ENCODE measurements around the gene NSDHL.

DNA sequence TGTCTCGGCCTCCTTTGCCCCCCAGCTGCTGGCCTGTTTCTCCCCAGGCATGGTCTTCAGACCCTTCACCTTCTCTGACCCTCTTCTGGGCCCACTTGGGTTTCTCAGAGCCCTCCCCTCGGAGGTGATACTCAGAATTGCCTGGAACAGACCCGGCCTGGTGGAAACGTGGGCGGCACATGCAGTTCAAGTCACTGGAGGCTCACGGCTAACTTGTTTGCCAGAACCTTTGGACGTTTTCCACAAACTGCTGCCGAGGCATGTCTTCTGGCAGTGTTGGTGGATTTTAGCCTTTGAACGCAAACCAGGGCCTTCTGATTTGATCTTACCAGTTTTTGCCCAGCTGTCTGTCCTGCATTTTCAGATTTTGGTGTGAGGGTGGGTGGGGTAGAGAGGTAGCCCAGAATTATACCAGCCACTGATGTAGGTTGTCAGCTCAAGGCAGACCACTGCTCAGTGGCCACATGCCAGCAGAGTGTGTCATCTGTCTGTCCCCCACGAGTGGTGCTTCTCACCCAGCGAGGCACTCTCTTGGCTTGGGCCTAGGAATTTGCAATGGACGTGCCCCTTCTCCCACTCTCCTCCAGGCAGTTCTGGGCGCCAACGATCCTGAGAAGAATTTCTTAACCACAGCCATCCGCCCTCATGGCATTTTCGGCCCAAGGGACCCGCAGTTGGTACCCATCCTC, 34.5 kb downstream of the NSDHL start:
- TF ChIP-seq POLR2A (IDR thresholded peaks at IDR 0.05) = no peak
- TF ChIP-seq, protein P1, sequence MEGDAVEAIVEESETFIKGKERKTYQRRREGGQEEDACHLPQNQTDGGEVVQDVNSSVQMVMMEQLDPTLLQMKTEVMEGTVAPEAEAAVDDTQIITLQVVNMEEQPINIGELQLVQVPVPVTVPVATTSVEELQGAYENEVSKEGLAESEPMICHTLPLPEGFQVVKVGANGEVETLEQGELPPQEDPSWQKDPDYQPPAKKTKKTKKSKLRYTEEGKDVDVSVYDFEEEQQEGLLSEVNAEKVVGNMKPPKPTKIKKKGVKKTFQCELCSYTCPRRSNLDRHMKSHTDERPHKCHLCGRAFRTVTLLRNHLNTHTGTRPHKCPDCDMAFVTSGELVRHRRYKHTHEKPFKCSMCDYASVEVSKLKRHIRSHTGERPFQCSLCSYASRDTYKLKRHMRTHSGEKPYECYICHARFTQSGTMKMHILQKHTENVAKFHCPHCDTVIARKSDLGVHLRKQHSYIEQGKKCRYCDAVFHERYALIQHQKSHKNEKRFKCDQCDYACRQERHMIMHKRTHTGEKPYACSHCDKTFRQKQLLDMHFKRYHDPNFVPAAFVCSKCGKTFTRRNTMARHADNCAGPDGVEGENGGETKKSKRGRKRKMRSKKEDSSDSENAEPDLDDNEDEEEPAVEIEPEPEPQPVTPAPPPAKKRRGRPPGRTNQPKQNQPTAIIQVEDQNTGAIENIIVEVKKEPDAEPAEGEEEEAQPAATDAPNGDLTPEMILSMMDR (IDR thresholded peaks at IDR 0.05) = no peak
